HS-27A (cell line): Measurements from ENCODE around the gene SLC17A5.
"Not testable (repeated sequence)": the region's sequence is repeated elsewhere in the genome, so short reads cannot be mapped to it uniquely, and the experiment has no call there.

Experiments used
- DNase-seq: peaks from one replicate; pipeline ENCODE4 v3.0.0-alpha.2; 2012; ENCODE audit warnings: low read depth, missing footprints

SLC17A5 gene

GRCh38 chr6:73665686-73666319 is 12.0 kb upstream of the SLC17A5 start:
- DNase-seq = no peak

- DNase-seq = no peak
These were observed 10.9 kb upstream of the SLC17A5 start for GRCh38 chr6:73664701-73665100.

DNA sequence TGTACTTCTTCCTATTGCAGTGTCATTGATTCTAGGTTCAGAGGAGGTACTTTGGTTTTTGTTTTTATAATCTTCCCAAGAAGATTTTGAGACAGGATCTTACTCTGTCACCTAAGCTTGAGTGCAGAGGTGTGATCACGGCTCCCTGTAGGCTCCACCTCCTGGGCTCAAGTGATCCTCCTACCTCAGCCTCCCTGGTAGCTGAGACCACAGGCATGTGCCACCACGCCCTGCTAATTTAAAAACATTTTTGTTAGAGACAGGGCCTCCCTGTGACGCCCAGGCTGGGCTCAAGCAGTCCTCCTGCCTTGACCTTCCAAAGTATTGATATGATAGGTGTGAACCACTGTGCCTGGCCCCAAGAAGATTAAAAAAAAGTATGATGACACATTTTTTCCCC is 3.4 kb upstream of the SLC17A5 start:
- DNase-seq = no peak

DNA sequence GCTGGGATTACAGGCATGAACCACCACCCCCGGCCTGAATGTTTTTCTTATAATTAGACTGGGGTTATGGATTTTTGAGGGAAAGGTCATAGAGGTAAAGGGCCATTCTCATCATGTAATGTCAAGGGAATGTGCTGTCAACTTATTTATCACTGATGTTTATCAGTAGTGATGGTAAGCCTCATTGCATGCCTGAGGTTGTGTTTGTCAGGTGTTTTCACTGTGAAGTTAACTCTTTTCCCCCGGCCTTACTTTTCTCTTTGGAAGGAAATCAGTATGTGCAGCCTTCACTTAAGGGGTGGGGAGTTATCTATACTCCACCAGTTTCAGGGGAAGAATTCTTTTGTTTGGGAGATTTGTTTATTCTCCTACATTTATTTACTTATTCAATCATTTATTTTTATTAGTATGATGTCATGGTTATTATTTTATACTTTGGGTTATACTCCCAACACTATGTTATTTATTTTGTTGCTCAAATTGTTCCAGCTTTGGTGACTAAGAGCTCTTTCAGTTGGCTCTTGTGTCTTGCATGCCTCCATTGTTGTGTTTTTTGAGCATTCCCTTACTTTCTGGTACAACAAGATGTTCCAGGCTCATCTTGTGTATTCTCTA is 2.8 kb upstream of the SLC17A5 start:
- DNase-seq = no peak

DNA sequence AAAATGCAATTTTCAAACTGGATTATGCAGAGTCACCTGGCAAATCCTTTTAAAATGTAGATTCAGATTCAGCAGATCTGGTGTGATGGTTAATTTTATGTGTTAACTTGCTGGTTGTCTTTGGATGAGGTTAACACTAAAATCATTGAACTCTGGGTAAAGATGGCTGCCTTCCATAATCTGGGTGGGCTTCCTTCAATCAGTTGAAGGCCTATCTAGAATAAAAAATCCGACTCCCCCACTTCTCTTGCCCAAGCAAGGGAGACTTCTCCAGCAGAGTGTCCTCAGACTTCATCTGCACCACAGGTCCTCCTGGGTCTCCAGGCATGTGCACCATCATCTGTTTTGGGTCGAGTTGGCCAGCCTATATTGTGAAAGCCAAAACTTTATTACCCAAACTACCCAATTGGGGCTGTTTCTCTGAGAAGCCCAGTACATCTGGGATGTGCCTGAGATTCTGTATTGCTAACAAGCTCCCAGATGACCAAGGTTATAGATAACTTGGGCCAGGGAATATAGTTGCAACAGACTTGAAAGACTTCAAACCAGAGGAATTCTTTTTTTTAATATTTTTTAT is 1.6 kb upstream of the SLC17A5 start:
- DNase-seq = no peak

DNA sequence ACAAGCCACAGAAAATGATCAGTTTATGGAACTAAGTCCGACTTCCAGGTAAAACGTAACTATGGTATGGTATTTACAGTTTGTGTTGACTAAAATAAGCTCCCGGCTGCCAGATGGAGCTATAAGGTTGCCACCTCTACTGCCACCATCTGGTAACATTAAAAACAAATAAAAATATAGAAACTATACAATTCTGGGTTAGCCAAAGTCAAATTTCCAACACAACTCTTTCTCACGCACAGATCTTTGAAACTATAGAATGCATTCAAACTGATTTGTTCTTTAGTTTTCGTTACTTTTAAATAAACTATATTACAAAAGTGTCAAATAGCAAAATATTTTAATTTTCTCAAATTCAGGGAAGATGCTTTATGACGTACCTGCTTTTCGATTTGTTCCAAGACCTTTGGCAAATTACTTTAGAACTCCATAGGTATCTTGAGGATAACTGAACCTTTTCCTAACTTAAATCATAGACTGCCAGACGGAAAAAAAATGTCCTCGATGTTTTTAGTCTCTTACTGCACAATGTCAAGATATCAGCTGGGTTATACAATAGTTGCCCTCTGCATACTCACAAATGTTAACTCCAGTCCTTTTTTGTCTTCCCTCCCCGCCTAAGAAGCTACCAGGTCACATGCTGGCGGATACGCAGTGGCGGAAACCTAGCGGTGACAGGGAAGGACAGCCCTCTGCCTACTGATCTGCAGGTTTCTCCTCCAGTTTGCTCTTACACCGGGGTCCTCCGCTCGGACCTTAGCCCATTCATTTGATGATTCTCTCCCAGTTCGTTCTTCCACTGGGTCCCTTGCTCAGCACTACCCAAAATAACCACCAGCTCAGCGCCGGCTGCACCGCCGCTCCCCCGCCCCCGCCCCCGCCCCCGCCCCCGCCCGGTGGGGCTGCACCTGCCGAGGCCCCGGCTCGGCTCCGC is 888 bp downstream of the SLC17A5 start:
- peak; percentile 19 for DNase-seq

DNA sequence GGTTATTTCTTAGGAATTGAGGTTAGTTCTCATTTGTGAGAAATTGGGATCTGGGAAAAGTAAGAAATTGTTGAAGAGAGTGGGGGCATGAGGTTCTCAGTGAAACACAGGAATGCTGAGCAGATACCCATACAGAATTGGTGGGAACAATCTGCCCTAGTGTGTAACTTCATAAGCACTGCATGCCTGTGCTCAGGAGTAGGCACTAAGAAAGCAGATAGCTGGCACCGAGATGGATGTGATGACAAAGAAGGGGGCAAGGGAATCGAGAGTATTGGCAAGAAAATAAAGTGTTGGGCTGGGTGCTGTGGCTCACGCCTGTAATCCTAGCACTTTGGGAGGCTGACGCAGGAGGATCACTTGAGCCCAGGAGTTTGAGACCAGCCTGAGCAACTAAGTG is 4.0 kb downstream of the SLC17A5 start:
- no peak for DNase-seq

DNA sequence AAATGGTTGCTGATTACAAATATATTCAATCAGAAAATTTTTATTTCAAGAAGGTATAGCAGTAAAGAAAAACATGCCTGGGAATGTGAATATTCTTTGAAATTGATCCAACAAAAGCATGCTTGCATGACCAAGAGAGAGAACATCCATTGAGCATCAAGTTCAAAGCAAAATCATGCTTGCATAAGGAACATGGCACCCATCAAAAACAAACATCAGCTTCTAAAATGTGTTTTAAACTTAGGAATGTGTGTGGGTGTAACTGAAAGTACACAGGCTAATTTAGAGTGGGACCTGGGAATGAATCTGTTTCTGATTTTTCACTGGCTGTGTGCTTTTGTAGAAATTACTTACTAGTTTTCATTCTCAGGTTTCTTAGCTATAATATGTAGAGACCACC is 5.6 kb downstream of the SLC17A5 start:
- no peak for DNase-seq

DNA sequence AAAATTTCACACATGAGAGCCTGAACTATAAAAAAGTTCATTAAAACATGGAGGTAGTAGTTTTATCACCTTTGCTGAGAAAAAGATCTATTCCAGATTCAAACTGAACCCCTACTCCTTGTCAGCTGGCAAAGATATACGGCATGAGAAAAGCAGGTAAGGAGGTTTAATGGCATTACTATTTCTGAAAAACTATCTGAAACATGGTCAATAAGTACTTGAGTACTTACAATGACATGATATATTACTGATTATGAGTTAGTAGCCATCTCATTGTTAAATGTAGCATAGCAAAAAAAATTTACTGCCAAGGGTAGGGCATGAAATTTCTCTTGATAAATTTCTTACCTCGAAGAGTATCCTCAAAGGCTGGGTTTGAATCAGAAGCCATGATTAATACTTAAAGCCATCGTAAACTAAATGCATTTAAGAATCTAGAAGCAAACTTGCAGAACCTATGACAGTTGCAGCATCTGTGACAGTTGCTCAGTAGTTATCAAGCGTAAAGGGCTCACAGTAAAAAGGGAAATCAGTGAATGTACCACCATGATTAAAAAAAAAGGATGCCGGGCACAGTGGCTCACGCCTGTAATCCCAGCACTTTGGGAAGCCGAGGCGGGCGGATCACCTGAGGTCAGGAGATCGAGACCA is 8.7 kb downstream of the SLC17A5 start:
- DNase-seq = no peak

- no peak for DNase-seq
These were observed 9.8 kb downstream of the SLC17A5 start for GRCh38 chr6:73644030-73644429.

DNA sequence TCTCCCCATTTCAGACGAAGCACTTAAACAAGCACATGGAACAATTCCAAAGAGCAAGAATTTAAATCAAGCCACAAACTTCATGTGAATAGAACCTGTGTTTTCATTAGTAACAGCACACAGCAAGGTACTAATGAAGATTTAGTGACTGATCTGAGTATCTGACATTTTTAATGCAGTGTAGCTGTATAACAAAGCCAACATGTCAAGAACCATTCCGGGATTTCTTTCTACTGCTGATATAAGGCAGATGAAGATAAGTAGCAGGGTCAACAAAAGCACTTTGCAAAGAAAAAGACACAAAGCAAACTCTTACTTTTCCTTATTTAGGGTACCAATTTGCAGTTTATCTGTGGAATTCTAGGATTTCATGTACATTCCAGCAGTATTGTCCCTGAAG is 11.3 kb downstream of the SLC17A5 start:
- no peak for DNase-seq

DNA sequence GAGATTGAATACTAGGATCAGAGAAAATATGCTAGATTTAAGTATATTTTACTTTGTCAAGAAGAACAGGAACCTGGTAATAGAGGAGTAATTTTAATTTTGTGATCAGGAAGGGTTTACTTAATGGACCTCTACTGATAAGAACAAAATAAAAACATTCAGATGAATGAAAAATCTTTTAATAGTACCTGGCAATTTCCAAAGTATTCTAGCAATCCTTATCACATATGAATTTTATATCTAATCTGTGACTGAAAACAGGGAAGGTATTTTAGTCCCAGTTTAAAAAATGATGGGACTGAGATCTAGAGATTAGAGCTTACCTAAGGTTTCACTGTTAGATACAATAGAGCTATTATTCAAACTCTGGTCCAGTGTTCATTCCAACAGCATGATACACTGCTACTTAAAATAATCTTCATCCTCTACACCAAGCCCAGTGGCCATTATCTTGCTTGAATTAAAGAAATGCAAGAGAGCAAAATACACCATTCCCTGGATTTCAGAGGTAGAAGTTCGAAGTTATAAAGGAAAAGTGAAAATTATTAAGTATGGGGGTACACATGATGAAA is 13.5 kb downstream of the SLC17A5 start:
- no peak for DNase-seq

- DNase-seq = no peak
These were observed 14.8 kb downstream of the SLC17A5 start for GRCh38 chr6:73639040-73639439.

- no peak for DNase-seq
These were observed 16.4 kb downstream of the SLC17A5 start for GRCh38 chr6:73637404-73637803.

DNA sequence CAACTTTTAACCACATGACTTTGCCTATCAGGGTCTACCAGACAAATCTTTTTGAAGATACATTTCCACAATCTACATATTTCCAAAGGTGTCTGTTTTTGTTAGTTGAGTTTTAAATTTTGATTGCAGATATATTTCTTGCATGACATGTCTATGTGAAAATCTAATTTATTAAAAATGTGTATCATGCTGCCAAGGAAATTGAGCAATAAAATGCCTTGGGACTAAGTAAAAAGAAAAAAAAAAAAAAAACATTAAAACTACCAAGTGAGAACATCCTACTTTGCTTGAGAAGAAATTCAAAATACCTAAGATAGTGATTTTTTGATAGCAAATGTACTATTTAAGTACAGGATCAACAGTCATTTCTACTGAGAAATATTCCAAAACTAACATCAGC is 17.7 kb downstream of the SLC17A5 start:
- no peak for DNase-seq

GRCh38 chr6:73632346-73632745 is 21.4 kb downstream of the SLC17A5 start:
- no peak for DNase-seq

DNA sequence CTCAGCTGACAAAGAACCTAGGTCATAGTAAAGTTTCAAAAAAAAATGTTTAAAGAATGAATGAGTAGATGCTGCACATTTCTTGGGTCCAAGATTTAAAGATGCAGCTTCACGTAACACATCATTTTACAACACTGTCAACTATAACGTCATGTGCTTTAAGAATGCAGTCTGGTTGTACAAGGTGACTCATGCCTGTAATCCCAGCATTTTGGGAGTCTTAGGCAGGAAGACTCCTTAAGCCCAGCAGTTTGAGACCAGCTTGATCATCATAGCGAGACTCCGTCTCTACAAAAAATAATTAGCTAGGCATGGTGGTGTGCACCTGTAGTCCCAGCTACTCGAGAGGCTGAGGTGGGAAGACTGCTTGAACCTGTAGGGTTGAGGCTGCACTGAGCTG is 21.9 kb downstream of the SLC17A5 start:
- no peak for DNase-seq

DNA sequence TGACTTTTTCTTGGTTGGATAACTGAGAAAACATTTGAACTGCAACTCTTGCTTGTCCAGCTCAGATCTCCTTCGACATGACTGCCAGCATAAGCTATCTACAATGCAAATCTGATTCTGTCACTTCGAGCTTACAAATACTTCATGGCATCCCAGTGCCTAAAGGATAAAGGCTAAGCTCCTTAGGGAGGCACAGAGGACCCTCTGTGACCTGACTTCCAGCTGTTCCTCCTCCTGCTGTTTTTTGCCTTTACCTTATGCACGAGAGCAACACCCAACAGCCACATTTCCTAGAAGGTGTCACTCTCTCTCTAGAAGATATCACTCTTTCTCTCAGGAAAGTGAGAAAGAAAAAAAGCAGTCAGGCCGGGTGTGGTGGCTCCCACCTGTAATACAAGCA is 23.4 kb downstream of the SLC17A5 start:
- no peak for DNase-seq

DNA sequence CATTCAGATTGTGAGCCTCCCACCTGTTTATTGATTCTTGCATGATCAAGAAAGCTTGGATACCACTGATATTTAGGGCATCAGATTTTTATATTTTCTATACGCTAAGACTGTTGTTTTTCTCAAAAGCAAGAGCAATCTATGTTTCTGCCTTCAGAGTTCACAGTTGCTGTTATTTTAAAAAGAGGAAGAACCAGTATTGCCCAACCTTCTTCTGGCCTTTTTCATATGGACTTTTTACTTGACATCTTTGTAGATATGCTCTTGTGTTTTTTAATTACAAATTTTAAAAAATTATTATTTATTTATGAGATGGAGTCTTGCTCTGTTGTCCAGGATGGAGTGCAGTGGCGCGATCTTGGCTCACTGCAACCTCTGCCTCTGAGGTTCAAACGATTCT is 28.9 kb downstream of the SLC17A5 start:
- DNase-seq = no peak

GRCh38 chr6:73623480-73623879 is 30.3 kb downstream of the SLC17A5 start:
- DNase-seq = not testable (repeated sequence)

DNA sequence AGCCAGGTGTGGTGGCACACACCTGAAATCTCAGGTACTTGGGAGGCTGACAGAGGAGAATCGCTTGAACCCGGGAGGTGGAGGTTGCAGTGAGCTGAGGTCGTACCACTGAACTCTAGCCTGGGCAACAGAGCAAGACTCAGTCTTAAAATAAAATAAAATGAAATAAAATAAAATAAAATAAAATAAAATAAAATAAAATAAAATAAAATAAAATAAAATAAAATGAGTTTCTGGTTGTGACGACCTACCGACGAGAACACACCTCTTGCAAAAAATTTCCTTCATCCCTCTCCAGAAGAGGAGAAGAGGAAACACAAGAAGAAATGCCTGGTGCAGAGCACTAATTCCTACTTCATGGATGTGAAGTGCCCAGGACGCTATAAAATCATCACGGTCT is 35.7 kb downstream of the SLC17A5 start:
- DNase-seq = not testable (repeated sequence)

GRCh38 chr6:73614802-73615201 is 39.0 kb downstream of the SLC17A5 start:
- DNase-seq = no peak
